Measurements from ENCODE around the gene TNN. TPM values are rescaled to one million over a fixed set of nuclear protein-coding genes. Genes with fewer than 3 reads are reported as not detected.

Gene TNN
- total RNA-seq, 1 experiment from 2014 or later = 0.07 TPM

DNA sequence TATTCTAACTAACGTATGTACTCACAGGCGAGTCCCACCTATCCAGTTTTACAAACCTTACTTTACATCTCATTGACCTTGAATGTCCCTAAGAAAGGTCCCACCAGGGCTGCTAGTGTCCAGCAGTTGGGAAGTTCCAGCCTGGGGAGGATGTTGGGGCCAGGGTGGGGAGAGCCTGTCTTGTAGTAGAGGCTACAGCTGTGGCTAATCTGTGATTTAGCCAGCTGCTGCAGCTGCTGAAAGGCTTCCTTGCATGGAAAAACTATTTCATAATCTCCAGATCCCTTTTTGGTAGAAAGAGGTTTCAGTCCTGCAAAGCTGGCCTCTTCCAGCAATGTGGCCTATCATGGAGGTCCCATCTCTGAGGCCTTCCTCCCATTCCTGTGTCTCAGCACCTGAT lies 23.1 kb downstream of the TNN start:
- CTCF ChIA-PET = interaction anchor here (0.8 kb wide), 1 partner anchor 20 kb away, joined by 3 read pairs; no protein-coding TSS in a partner anchor
- intact Hi-C loops (cut with micrococcal nuclease; ENCODE audit: unreplicated experiment) = no loop called here
- peaks cover 2% of the 10 kb centered on the region for H3K4me1 Mint-ChIP-seq (ENCODE audit: low read depth, unreplicated experiment)
- TF ChIP-seq CTCF (IDR thresholded peaks at IDR 0.05; ENCODE audit: unreplicated experiment) = no peak
- BruUV-seq (replicated peaks) = no TSS peak
- no peak overlapping the region for H3K4me3 Mint-ChIP-seq (ENCODE audit: low read depth, unreplicated experiment)
- H3K27ac Mint-ChIP-seq (ENCODE audit: unreplicated experiment) = no peak overlapping the region
- DNase-seq = no peak
- no peaks in the 10 kb centered on the region for H3K36me3 Mint-ChIP-seq (ENCODE audit: insufficient read depth, unreplicated experiment)
- peaks cover 52% of the 10 kb centered on the region for H3K27me3 Mint-ChIP-seq (ENCODE audit: unreplicated experiment)
- no peaks in the 10 kb centered on the region for H3K9me3 Mint-ChIP-seq (ENCODE audit: low read depth, unreplicated experiment)

DNA sequence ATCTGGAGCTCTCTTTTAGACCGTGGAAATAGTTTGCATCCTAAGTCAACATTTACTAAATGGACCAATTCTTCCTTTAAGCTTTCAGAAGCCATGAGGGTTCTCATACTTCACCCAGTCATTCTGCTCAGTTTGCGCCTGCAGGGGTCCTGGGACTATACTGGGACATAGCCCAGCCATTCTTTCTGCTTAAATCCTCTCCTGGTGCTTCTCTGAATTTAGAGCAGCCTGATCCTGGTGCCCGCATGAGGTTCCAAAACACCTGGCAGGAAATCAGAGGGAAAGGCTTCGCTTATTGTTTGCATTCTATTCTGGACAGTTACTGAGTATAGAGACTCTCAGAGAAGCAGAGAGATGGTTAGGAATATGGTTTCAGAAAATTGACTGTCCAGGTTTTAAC lies 27.0 kb downstream of the TNN start:
- no TSS peak for BruUV-seq (replicated peaks)
- CTCF ChIA-PET = no interaction called here
- Mint-ChIP-seq H3K9me3 (ENCODE audit: low read depth, unreplicated experiment) (no peaks in the 10 kb centered on the region), H3K4me1 (ENCODE audit: low read depth, unreplicated experiment) (peaks cover 9% of the 10 kb centered on the region), H3K36me3 (ENCODE audit: insufficient read depth, unreplicated experiment) (no peaks in the 10 kb centered on the region), H3K4me3 (ENCODE audit: low read depth, unreplicated experiment) (no peak overlapping the region), H3K27me3 (ENCODE audit: unreplicated experiment) (peaks cover 36% of the 10 kb centered on the region), H3K27ac (ENCODE audit: unreplicated experiment) (no peak overlapping the region)
- intact Hi-C loops (cut with micrococcal nuclease; ENCODE audit: unreplicated experiment) = no loop called here
- no peak for TF ChIP-seq CTCF (IDR thresholded peaks at IDR 0.05; ENCODE audit: unreplicated experiment)
- no peak for DNase-seq

- CTCF ChIA-PET = no interaction called here
- TF ChIP-seq CTCF (IDR thresholded peaks at IDR 0.05; ENCODE audit: unreplicated experiment) = no peak
- Mint-ChIP-seq H3K4me3 (ENCODE audit: low read depth, unreplicated experiment) (no peak overlapping the region), H3K9me3 (ENCODE audit: low read depth, unreplicated experiment) (no peaks in the 10 kb centered on the region), H3K4me1 (ENCODE audit: low read depth, unreplicated experiment) (peaks cover 9% of the 10 kb centered on the region), H3K36me3 (ENCODE audit: insufficient read depth, unreplicated experiment) (no peaks in the 10 kb centered on the region), H3K27ac (ENCODE audit: unreplicated experiment) (no peak overlapping the region), H3K27me3 (ENCODE audit: unreplicated experiment) (peaks cover 31% of the 10 kb centered on the region)
- no peak for DNase-seq
- intact Hi-C loops (cut with micrococcal nuclease; ENCODE audit: unreplicated experiment) = no loop called here
- BruUV-seq (replicated peaks) = no TSS peak
These were observed 27.4 kb downstream of the TNN start for GRCh38 chr1:175095069-175095468.

- CTCF ChIA-PET = interaction anchor here (0.7 kb wide), 1 partner anchor 295 kb away, joined by 3 read pairs; no protein-coding TSS in a partner anchor
- Mint-ChIP-seq H3K4me1 (ENCODE audit: low read depth, unreplicated experiment) (peaks cover 9% of the 10 kb centered on the region), H3K4me3 (ENCODE audit: low read depth, unreplicated experiment) (no peak overlapping the region), H3K27ac (ENCODE audit: unreplicated experiment) (no peak overlapping the region), H3K9me3 (ENCODE audit: low read depth, unreplicated experiment) (no peaks in the 10 kb centered on the region), H3K36me3 (ENCODE audit: insufficient read depth, unreplicated experiment) (no peaks in the 10 kb centered on the region), H3K27me3 (ENCODE audit: unreplicated experiment) (peaks cover 22% of the 10 kb centered on the region)
- BruUV-seq (replicated peaks) = no TSS peak
- intact Hi-C loops (cut with micrococcal nuclease; ENCODE audit: unreplicated experiment) = no loop called here
- TF ChIP-seq CTCF (IDR thresholded peaks at IDR 0.05; ENCODE audit: unreplicated experiment) = no peak
- peak; percentile 31 for DNase-seq
These were observed 28.5 kb downstream of the TNN start for GRCh38 chr1:175095978-175096607.
